GM18867 (cell line): ENCODE measurements around the gene LPGAT1.
"Not testable (repeated sequence)": the region's sequence is repeated elsewhere in the genome, so short reads cannot be mapped to it uniquely, and the experiment has no call there.

ENCODE experiments used
- ATAC-seq: cut with Tn5 transposase; IDR thresholded peaks from one replicate; pipeline ENCODE4 v1.9.1; 2021; ENCODE audit warnings: mild to moderate bottlenecking, moderate library complexity; ENCODE audit not compliant: unreplicated experiment

The LPGAT1 gene

GRCh38 chr1:211710566-211711314, 119.8 kb downstream of the LPGAT1 start:
- ATAC-seq: no peak

GRCh38 chr1:211708926-211709325, 121.6 kb downstream of the LPGAT1 start:
- ATAC-seq: no peak

DNA sequence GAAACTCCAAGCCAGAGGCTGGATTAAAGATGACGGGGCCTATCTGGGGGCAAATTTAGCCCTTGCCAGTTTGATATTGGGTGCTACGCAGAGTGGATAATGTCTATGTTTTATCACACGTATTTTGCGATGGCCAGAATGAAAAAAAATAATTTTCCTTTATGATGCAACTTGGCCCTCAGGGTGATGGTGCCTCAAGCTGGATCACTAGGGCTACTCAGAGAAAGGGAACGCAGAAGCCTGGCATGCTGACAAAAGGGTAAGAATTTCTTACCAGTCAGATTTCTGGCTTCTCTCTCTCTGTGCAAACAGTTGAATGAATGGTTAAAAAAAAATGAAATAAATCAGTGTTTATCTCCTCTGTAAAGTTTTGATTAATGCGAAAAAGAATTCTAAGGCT, 122.6 kb downstream of the LPGAT1 start:
- ATAC-seq: no peak

DNA sequence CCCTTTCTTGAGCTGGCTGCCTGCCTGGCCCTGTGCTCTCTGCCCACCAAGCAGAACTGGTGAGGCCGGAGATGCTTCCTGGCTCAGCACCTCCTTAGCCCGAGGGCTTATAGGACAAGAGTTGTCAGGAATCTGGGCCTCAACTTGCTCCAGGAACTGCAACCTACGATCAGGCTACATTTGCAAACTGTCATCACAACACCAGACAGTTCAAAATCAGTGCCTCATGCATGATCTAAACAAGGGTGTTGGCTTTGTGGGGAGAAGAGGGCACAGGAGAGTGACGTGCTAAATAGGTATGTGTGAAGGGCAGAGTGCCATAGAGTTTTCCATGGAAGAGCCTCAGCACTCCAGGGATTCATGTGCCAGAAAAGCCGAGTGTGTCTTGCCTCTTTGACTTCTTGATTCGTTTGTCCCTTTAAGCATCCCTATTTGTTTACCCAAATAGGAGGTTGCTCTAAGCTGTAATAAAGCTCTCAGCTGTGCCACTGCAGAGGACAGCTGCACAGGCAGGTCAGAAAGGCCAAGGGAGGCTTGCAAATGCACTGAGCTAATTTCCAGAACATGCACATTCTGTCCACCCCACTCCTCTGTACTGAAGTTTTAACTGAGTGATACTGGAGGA, 125.0 kb downstream of the LPGAT1 start:
- ATAC-seq: no peak

DNA sequence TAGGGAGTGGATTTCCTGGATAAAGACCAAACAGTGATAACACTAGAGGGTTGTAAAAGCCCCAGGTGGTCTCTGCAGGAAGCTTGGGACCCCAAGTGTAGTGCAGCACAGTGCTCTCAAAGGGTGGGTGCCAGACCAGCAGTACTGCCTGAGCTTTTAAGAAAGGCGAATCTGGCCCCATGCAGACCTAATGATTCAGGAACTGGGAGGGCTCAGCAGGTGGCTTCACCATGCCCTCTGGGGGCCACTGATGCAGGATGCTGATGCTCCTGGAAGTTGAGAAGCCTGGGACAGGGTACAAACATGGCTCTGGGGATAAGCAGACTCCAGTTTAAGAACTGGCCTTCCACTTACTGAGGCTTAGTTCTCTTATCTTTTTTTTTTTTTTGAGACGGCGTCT, 126.0 kb downstream of the LPGAT1 start:
- ATAC-seq: no peak

DNA sequence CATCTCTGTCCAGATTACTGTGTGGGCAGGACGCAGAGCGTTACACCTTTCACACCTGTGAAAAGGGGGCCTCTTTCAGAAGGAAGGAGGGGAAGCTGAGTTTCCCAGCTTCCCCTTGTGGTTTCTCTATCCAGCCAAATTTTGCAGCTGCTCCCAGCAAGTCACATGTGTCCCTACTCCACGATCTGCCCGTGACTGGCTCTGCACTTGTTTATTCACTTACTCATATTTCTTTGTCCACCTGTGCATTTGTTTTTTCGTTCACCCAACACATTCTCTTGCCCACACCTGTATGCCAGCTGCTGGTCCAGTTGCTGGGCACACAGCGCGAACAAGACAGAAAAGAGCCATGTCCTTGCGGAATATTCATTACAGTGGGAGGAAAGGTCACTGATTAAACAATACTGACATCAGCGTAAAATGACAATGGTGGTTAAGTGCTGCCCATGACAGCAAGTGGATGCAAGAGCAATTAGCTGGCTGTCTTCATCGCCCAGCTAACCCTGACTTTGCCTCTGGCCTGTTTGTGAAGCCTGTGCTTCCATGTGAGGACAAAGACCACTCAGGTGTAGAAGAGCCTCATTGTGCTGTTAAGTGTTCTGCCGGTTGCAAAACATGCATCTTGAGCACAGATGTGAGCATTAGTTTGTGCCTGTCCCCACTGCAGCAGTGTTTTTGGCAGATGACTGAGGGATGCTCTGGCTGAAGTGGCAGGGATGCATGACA, 126.6 kb downstream of the LPGAT1 start:
- ATAC-seq: no peak

GRCh38 chr1:211701733-211702132, 128.8 kb downstream of the LPGAT1 start:
- no peak for ATAC-seq

DNA sequence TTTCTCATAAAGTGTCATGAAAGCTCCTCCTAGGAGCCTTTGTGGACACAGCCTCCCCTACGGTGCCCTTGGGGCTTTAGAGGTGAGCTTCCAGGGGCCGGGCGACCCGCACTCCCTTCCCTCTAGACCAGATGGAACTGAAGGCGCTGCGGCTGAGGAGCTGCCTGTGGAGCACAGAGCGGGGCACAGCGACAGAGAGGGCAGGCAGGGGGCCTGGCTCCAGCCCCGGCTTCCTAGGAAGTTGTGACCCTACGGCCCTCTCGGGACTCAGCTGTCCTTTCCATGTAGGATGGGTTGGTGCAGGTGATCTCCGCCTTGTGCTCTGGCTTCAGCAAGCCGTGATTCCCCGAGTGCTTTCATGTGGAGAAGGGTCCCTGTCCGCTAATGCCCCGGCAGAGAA, 131.5 kb downstream of the LPGAT1 start:
- no peak for ATAC-seq

DNA sequence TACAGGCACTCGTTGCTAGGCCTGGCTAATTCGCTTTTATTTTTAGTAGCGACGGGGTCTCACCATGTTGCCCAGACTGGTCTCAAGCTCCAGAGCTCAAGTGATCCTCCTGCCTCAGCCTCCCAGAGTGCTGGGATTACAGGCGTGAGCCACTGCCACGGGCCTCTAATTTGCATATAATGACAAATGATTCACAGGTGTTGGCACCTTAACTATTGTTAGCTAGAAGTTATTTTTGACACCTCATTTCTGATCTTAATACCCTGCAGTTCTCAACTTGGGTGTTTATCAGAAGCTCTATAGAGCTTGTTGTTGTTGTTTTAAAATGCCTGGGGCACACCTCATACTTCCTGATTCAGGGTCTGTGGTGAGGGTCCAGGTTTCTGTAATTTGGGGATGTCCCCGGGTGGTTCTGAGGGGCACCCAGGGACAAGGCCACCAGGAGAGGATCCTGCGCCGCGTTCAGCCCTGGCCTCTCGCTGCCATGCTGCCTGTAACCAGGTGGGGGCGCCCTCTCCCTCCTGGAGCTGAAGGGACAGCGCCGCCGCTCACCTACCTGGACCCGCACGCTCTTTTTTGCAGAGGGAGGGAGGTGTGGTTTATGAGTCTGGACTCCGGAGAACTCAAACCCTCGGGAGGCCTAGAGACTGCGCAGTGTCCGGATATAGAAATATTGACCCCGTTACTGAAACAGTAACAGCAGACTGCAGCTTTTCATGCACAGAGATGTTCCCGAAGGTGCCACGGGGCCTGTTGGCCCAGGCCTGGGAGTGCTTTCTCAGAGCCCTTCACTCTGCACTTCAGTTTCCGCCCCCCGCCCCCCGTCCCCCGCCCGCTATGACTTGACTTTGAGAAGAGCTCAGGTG, 132.2 kb downstream of the LPGAT1 start:
- ATAC-seq: peak; percentile 63

DNA sequence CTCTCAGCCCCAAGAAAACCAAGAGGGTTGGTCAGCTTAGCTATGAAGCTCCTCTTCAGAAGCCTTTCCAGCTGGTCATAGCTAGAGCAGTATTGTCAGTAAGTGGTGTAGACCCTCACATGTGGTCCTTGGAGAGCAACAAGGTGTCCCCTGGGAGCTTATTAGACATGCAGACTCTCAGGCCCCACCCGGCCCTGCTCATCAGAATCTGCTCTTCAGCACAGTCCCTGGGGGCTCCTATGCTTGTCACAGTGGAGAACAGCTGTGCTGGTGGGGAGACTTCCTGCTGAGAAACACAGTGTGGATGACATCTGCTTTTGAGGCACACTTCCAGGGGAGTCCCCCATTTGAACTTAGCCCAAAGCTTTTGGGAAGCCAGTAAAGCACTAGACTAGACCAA, 133.2 kb downstream of the LPGAT1 start:
- ATAC-seq: peak; percentile 62

GRCh38 chr1:211695135-211695816, 135.3 kb downstream of the LPGAT1 start:
- peak; percentile 52 for ATAC-seq

- ATAC-seq: not testable (repeated sequence)
Observed at GRCh38 chr1:211693911-211694310, 136.7 kb downstream of the LPGAT1 start.
